Progenitor cell of endocrine pancreas (in vitro differentiated cells): Measurements from ENCODE around the gene PCDH15. TPM values are rescaled to one million over a fixed set of nuclear protein-coding genes. Genes with fewer than 3 reads are reported as not detected.

Experiments
- DNase-seq: peaks from one replicate; pipeline ENCODE4 v3.0.0; 2021; ENCODE audit warnings: low spot score; ENCODE audit not compliant: unreplicated experiment
- H3K27ac Mint-ChIP-seq: 2 replicates; pipeline ENCODE4 v1.8.0; 2021; ENCODE audit warnings: mild to moderate bottlenecking, moderate library complexity, mixed read lengths
- H3K27me3 Mint-ChIP-seq: 2 replicates; pipeline ENCODE4 v1.8.0; 2021; ENCODE audit warnings: mixed read lengths
- H3K36me3 Mint-ChIP-seq: 2 replicates; pipeline ENCODE4 v1.8.0; 2022; ENCODE audit warnings: mixed read lengths; ENCODE audit not compliant: insufficient read depth
- H3K4me1 Mint-ChIP-seq: 2 replicates; pipeline ENCODE4 v1.8.0; 2021; ENCODE audit warnings: low read depth, mixed read lengths
- H3K4me3 Mint-ChIP-seq: 2 replicates; pipeline ENCODE4 v1.8.0; 2021; ENCODE audit warnings: low read depth, mild to moderate bottlenecking, moderate library complexity, mixed read lengths
- H3K9me3 Mint-ChIP-seq: 2 replicates; pipeline ENCODE4 v1.8.0; 2021; ENCODE audit warnings: low read depth, mixed read lengths
- total RNA-seq: library from RNA; stranded (reverse); gene quantifications from 2 replicates; pipeline ENCODE4 v1.2.1, GENCODE V29; 2021
- TF ChIP-seq, protein P1 (sequence below): fragments of 200-600 bp; sonication (generic); IDR thresholded peaks from one replicate; pipeline ENCODE4 v1.5.0; 2021; ENCODE audit warnings: antibody characterized with exemption, mild to moderate bottlenecking; ENCODE audit not compliant: unreplicated experiment

The PCDH15 gene
- total RNA-seq, 1 donor from 2014 or later = 0.14 TPM

DNA sequence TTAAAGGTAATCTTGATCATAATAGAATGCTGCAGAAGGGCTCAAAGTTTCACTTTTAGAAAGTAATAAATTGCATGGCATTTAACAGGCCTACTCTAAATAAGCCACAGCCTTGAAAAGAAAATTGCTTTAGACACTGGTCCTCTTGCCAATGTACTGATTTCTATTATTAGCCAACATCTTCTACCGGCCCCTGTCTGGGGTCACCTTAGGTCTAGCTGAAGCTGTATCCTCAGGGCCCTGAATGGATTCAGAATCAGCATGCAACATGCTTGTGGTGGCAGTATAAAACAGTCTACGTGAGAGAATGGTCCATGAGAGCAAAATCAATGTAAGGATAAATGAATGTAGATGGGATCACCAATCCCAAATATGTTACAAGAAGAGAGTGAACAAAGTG, 541.9 kb downstream of the PCDH15 start:
- TF ChIP-seq, protein P1, sequence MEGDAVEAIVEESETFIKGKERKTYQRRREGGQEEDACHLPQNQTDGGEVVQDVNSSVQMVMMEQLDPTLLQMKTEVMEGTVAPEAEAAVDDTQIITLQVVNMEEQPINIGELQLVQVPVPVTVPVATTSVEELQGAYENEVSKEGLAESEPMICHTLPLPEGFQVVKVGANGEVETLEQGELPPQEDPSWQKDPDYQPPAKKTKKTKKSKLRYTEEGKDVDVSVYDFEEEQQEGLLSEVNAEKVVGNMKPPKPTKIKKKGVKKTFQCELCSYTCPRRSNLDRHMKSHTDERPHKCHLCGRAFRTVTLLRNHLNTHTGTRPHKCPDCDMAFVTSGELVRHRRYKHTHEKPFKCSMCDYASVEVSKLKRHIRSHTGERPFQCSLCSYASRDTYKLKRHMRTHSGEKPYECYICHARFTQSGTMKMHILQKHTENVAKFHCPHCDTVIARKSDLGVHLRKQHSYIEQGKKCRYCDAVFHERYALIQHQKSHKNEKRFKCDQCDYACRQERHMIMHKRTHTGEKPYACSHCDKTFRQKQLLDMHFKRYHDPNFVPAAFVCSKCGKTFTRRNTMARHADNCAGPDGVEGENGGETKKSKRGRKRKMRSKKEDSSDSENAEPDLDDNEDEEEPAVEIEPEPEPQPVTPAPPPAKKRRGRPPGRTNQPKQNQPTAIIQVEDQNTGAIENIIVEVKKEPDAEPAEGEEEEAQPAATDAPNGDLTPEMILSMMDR = no peak

DNA sequence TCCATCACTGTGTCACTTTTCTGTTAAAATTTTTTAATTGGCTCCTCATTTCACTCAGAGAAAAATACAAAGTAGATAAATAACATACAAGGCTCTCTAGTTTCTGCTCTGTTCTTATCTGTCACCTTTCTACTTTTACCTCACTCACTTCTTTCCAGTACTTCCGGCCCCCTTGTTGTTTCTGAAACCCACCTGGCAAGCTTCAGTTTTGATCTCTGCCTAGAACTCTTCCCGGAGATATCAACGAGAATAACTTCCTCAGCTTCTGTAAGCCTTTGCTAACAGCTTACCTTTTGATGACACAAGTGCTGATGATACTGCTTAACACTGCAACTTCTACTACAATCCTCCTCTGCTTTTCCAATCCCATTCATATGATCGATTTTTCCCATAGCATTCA, 566.2 kb downstream of the PCDH15 start:
- Mint-ChIP-seq H3K27me3 (no peaks in the 10 kb centered on the region), H3K27ac (no peak overlapping the region), H3K9me3 (peaks cover 5% of the 10 kb centered on the region), H3K36me3 (no peaks in the 10 kb centered on the region), H3K4me3 (no peak overlapping the region), H3K4me1 (no peaks in the 10 kb centered on the region)
- DNase-seq = no peak
- TF ChIP-seq, protein P1 = no peak

More for the DNA sequence above, 541.9 kb downstream of the PCDH15 start:
- no peak for DNase-seq
- Mint-ChIP-seq H3K27ac (no peak overlapping the region), H3K27me3 (no peaks in the 10 kb centered on the region), H3K4me3 (no peak overlapping the region), H3K9me3 (no peaks in the 10 kb centered on the region), H3K4me1 (no peaks in the 10 kb centered on the region), H3K36me3 (no peaks in the 10 kb centered on the region)

DNA sequence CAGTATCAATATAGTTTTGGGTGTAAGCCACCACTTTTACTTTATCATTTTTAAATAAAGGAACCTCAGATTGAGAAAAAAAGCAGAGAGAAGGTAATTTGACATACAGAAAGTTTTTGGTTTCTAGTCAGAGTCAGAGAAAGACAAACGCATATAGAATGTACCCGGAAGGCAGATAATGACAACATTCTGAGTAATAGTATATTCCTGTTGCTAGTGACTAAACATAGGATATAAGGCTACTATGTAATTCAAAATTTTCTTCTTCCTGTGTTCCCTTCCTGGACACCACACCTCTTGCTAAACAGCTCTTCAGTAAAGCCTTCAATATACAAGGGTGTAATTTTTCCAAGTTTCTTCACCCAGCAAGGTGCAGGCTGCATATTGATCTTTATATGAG, 597.6 kb downstream of the PCDH15 start:
- H3K36me3 Mint-ChIP-seq = no peaks in the 10 kb centered on the region
- H3K27me3 Mint-ChIP-seq = no peaks in the 10 kb centered on the region

DNA sequence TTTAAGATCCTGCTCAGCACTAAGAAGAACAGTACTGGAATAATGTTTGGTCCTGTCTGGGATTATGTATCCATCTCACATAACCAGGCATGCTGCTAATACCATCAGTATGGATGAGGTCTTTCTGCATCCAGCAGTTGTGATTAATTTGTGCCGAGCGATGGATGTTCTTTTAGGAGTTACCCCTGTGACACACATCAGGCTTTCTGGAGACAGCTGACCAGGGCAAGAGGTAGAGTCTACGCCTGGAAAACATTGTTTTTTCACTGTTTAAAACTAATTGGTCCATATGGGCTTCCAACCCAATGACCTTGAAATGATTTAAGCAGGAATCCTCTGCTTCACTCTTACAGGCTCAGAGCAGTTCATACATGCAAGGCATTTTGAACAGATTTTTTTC, 603.0 kb downstream of the PCDH15 start:
- TF ChIP-seq, protein P1 = no peak
- no peaks in the 10 kb centered on the region for H3K36me3 Mint-ChIP-seq
- H3K27ac Mint-ChIP-seq = no peak overlapping the region
- DNase-seq = no peak
- H3K9me3 Mint-ChIP-seq = no peaks in the 10 kb centered on the region
- H3K4me1 Mint-ChIP-seq = peaks cover 5% of the 10 kb centered on the region
- no peaks in the 10 kb centered on the region for H3K27me3 Mint-ChIP-seq
- no peak overlapping the region for H3K4me3 Mint-ChIP-seq

More for the DNA sequence above, 597.6 kb downstream of the PCDH15 start:
- Mint-ChIP-seq H3K4me1 (peaks cover 5% of the 10 kb centered on the region), H3K4me3 (no peak overlapping the region), H3K9me3 (no peaks in the 10 kb centered on the region), H3K27ac (no peak overlapping the region)
- no peak for DNase-seq
- TF ChIP-seq, protein P1 = no peak

DNA sequence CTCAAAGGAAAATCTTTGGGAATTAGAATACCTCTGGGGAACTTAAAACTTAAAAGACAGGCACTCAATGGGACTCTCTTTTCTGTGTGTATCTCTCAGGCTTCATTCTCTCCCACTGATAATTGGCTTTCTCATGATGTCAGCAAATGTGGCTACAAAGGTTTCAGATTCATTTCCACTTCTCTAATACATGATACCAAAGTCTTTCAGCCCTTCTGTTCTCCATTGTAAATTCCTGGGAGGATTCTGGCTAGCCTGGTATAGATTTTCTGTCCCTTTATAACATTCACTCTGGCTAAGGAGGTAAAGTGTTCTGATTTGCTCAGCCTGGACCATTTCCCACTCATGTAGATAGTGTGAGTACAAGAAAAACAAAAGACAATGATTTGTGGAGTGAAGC, 606.2 kb downstream of the PCDH15 start:
- no peaks in the 10 kb centered on the region for H3K4me1 Mint-ChIP-seq
- H3K27me3 Mint-ChIP-seq = no peaks in the 10 kb centered on the region
- H3K4me3 Mint-ChIP-seq = no peak overlapping the region
- DNase-seq = no peak
- H3K36me3 Mint-ChIP-seq = no peaks in the 10 kb centered on the region
- TF ChIP-seq, protein P1 = no peak
- H3K27ac Mint-ChIP-seq = no peak overlapping the region
- no peaks in the 10 kb centered on the region for H3K9me3 Mint-ChIP-seq
